ENCODE data around the gene GRAMD1B. TPM values are rescaled to one million over a fixed set of nuclear protein-coding genes. Genes with fewer than 3 reads are reported as not detected.
"Not testable (repeated sequence)": the region's sequence is repeated elsewhere in the genome, so short reads cannot be mapped to it uniquely, and the experiment has no call there.

GRAMD1B gene
- total RNA-seq, 3 donors from 2014 or later, result 2.0 to 10.2 (median 8.2) TPM

DNA sequence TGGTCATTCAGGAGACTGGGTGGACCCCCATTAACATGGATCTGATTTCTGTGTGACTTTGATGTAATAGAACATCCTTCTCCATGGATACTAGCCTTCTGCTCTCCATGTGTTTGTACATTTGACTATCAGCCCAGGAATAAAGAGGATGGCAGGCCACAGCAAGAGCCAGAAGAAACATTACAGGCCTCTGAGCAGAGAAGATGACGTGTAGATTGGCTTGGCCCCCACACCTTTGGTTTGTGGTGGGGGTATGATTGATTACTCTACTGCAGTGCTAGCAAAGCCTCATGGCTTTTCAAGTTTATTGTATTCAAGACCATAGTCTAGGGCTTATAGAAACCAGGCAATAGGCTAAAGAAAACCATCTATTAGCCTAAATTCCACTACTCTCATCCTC lies 77.0 kb downstream of the GRAMD1B start:
- H3K4me3 ChIP-seq, result no peak overlapping the region
- intact Hi-C loops (cut with DNase I; ENCODE audit: low total_unique reads), result no loop called here
- no peak for DNase-seq (ENCODE audit: low spot score in 2 of 2)
- no peak for TF ChIP-seq POLR2A (IDR thresholded peaks at IDR 0.05)
- TF ChIP-seq POLR2AphosphoS5 (IDR thresholded peaks at IDR 0.05), result no peak
- TF ChIP-seq, protein P1, sequence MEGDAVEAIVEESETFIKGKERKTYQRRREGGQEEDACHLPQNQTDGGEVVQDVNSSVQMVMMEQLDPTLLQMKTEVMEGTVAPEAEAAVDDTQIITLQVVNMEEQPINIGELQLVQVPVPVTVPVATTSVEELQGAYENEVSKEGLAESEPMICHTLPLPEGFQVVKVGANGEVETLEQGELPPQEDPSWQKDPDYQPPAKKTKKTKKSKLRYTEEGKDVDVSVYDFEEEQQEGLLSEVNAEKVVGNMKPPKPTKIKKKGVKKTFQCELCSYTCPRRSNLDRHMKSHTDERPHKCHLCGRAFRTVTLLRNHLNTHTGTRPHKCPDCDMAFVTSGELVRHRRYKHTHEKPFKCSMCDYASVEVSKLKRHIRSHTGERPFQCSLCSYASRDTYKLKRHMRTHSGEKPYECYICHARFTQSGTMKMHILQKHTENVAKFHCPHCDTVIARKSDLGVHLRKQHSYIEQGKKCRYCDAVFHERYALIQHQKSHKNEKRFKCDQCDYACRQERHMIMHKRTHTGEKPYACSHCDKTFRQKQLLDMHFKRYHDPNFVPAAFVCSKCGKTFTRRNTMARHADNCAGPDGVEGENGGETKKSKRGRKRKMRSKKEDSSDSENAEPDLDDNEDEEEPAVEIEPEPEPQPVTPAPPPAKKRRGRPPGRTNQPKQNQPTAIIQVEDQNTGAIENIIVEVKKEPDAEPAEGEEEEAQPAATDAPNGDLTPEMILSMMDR (IDR thresholded peaks at IDR 0.05), result no peak
- no peak overlapping the region for H3K27ac ChIP-seq
- H3K9me3 ChIP-seq, result no peaks in the 10 kb centered on the region
- H3K36me3 ChIP-seq, result no peaks in the 10 kb centered on the region
- no peaks in the 10 kb centered on the region for H3K4me1 ChIP-seq
- H3K27me3 ChIP-seq, result no peaks in the 10 kb centered on the region

GRCh38 chr11:123509737-123510578 lies 79.9 kb downstream of the GRAMD1B start:
- Histone ChIP-seq H3K27me3 (no peaks in the 10 kb centered on the region), H3K4me3 (no peak overlapping the region), H3K9me3 (no peaks in the 10 kb centered on the region), H3K4me1 (no peaks in the 10 kb centered on the region), H3K27ac (no peak overlapping the region), H3K36me3 (no peaks in the 10 kb centered on the region)
- intact Hi-C loops (cut with DNase I; ENCODE audit: low total_unique reads), result no loop called here
- no peak for DNase-seq (ENCODE audit: low spot score in 2 of 2)
- TF ChIP-seq POLR2A (IDR thresholded peaks at IDR 0.05), result no peak
- TF ChIP-seq, protein P1 (IDR thresholded peaks at IDR 0.05), result no peak
- no peak for TF ChIP-seq POLR2AphosphoS5 (IDR thresholded peaks at IDR 0.05)

- Histone ChIP-seq H3K27me3 (no peaks in the 10 kb centered on the region), H3K4me3 (no peak overlapping the region), H3K4me1 (no peaks in the 10 kb centered on the region), H3K9me3 (no peaks in the 10 kb centered on the region), H3K27ac (no peak overlapping the region), H3K36me3 (no peaks in the 10 kb centered on the region)
- intact Hi-C loops (cut with DNase I; ENCODE audit: low total_unique reads), result no loop called here
- TF ChIP-seq POLR2A (IDR thresholded peaks at IDR 0.05) (no peak), POLR2AphosphoS5 (IDR thresholded peaks at IDR 0.05) (no peak)
- TF ChIP-seq, protein P1 (IDR thresholded peaks at IDR 0.05), result no peak
- no peak for DNase-seq (ENCODE audit: low spot score in 2 of 2)
Measured at GRCh38 chr11:123510579-123510905, 80.5 kb downstream of the GRAMD1B start.

GRCh38 chr11:123511037-123511870 lies 81.2 kb downstream of the GRAMD1B start:
- peak; percentile 71 to 79 for DNase-seq (ENCODE audit: low spot score in 2 of 2)
- Histone ChIP-seq H3K36me3 (no peaks in the 10 kb centered on the region), H3K27me3 (no peaks in the 10 kb centered on the region), H3K9me3 (no peaks in the 10 kb centered on the region), H3K27ac (no peak overlapping the region), H3K4me3 (no peak overlapping the region), H3K4me1 (no peaks in the 10 kb centered on the region)
- TF ChIP-seq, protein P1 (IDR thresholded peaks at IDR 0.05), result peak; percentile 19 to 77 (median 74)
- no peak for TF ChIP-seq POLR2A (IDR thresholded peaks at IDR 0.05)
- TF ChIP-seq POLR2AphosphoS5 (IDR thresholded peaks at IDR 0.05), result no peak
- intact Hi-C loops (cut with DNase I; ENCODE audit: low total_unique reads), result no loop called here

DNA sequence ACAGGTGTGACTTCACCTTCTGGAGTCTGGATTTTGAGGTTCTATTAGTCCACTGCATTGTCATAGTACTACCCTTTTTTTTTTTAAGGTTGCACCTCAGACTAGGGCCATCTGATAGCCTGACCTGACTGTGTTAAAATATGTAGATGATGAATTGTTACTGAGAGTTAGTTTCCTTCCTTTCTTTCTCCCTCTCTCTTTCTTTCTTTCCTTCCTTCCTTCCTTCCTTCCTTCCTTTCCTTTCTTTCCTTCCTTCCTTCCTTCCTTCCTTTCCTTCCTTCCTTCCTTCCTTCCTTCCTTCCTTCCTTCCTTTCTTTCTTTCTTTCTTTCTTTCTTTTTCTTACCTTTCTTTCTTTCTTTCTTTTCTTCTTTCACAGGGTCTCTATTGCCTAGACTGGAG lies 83.2 kb downstream of the GRAMD1B start:
- H3K27me3 ChIP-seq; DNase-seq (ENCODE audit: low spot score in 2 of 2); H3K36me3 ChIP-seq; H3K27ac ChIP-seq; H3K4me3 ChIP-seq; H3K9me3 ChIP-seq; intact Hi-C loops (cut with DNase I; ENCODE audit: low total_unique reads); H3K4me1 ChIP-seq: not testable (repeated sequence)

Data from breast epithelium (tissue), 4 donors.